ENCODE results near the gene RMDN2.

DNA sequence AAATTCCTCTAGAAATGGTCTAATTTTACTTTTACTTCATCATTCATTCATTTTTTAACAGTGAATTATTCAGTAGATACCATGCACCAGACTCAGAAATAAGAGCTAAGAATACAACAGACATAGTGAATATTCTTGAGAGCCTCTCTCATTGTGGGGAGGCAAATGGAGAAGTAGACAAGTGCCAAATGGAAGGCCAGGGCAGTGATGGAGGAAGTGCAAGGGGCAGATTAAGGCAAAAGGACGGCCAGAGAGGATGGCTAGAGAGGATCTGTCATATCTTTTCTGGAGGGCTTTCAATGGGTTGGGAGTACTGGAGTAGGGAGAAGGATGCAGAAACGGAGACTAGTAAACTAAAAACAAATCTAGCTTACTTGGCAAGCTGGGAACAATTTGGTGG lies 19.0 kb upstream of the RMDN2 start:
- no peak for TF ChIP-seq ZNF580 (tag by site-specific recombination; IDR thresholded peaks at IDR 0.05)
- no peak for TF ChIP-seq CTCF (tag by site-specific recombination; IDR thresholded peaks at IDR 0.05)
- no peak for TF ChIP-seq PRDM1 (tag by site-specific recombination; IDR thresholded peaks at IDR 0.05)
- no peak for TF ChIP-seq TCF7L2 (IDR thresholded peaks at IDR 0.05; ENCODE audit: borderline replicate concordance, low read depth, low read length)
- no peak for TF ChIP-seq ZNF398 (tag by site-specific recombination; IDR thresholded peaks at IDR 0.05)
- TF ChIP-seq ZNF514 (tag by site-specific recombination; IDR thresholded peaks at IDR 0.05) = no peak
- TF ChIP-seq IKZF3 (tag by site-specific recombination; IDR thresholded peaks at IDR 0.05) = no peak
- TF ChIP-seq, protein P1, sequence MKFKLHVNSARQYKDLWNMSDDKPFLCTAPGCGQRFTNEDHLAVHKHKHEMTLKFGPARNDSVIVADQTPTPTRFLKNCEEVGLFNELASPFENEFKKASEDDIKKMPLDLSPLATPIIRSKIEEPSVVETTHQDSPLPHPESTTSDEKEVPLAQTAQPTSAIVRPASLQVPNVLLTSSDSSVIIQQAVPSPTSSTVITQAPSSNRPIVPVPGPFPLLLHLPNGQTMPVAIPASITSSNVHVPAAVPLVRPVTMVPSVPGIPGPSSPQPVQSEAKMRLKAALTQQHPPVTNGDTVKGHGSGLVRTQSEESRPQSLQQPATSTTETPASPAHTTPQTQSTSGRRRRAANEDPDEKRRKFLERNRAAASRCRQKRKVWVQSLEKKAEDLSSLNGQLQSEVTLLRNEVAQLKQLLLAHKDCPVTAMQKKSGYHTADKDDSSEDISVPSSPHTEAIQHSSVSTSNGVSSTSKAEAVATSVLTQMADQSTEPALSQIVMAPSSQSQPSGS (tag by site-specific recombination; IDR thresholded peaks at IDR 0.05; ENCODE audit: low read depth) = no peak
- TF ChIP-seq ZNF391 (tag by site-specific recombination; IDR thresholded peaks at IDR 0.05; ENCODE audit: borderline replicate concordance, low read depth) = no peak
- TF ChIP-seq YY1 (tag by site-specific recombination; IDR thresholded peaks at IDR 0.05) = no peak
- no peak for TF ChIP-seq ZFP69B (tag by site-specific recombination; IDR thresholded peaks at IDR 0.05)
- no peak for TF ChIP-seq ZNF777 (tag by site-specific recombination; IDR thresholded peaks at IDR 0.05; ENCODE audit: borderline replicate concordance)

All from HEK293 (cell line).